Stimulated activated CD4-positive, alpha-beta T cell treated with anti-CD3 and anti-CD28 coated beads, Interleukin-2, amount 100 ng/mL, for 24 hours (primary cell): ENCODE measurements around the gene TPST2.

ENCODE experiments used
- DNase-seq, 2 donors: peaks; one replicate each; pipeline ENCODE4 v3.0.0-alpha.2; 2020

The TPST2 gene

GRCh38 chr22:26579331-26579886 lies 10.5 kb downstream of the TPST2 start:
- DNase-seq: peak; percentile 46 to 59

GRCh38 chr22:26577081-26577480 lies 12.9 kb downstream of the TPST2 start:
- DNase-seq: no peak

GRCh38 chr22:26576026-26576680 lies 13.8 kb downstream of the TPST2 start:
- DNase-seq: no peak

- DNase-seq: no peak
These were observed 15.8 kb downstream of the TPST2 start for GRCh38 chr22:26574001-26574723.

GRCh38 chr22:26573026-26573662 lies 16.8 kb downstream of the TPST2 start:
- DNase-seq: no peak

- DNase-seq: no peak
These were observed 18.9 kb downstream of the TPST2 start for GRCh38 chr22:26570864-26571525.

- no peak for DNase-seq
These were observed 19.8 kb downstream of the TPST2 start for GRCh38 chr22:26570115-26570514.

GRCh38 chr22:26568207-26568706 lies 21.7 kb downstream of the TPST2 start:
- no peak for DNase-seq

GRCh38 chr22:26567610-26568009 lies 22.3 kb downstream of the TPST2 start:
- DNase-seq: no peak

- DNase-seq: no peak
These were observed 22.9 kb downstream of the TPST2 start for GRCh38 chr22:26566994-26567393.

GRCh38 chr22:26565889-26566288 lies 24.0 kb downstream of the TPST2 start:
- no peak for DNase-seq

GRCh38 chr22:26565181-26565580 lies 24.8 kb downstream of the TPST2 start:
- no peak for DNase-seq

- DNase-seq: no peak
These were observed 25.3 kb downstream of the TPST2 start for GRCh38 chr22:26564672-26565071.

GRCh38 chr22:26564181-26564580 lies 25.8 kb downstream of the TPST2 start:
- no peak for DNase-seq

- DNase-seq: no peak
These were observed 26.9 kb downstream of the TPST2 start for GRCh38 chr22:26563022-26563421.

GRCh38 chr22:26561756-26562417 lies 28.0 kb downstream of the TPST2 start:
- DNase-seq: no peak

GRCh38 chr22:26559961-26560575 lies 29.9 kb downstream of the TPST2 start:
- no peak for DNase-seq

GRCh38 chr22:26558248-26558895 lies 31.6 kb downstream of the TPST2 start:
- no peak for DNase-seq

GRCh38 chr22:26556904-26557303 lies 33.0 kb downstream of the TPST2 start:
- no peak for DNase-seq

- DNase-seq: no peak
These were observed 34.5 kb downstream of the TPST2 start for GRCh38 chr22:26555478-26555877.

- DNase-seq: no peak
These were observed 35.0 kb downstream of the TPST2 start for GRCh38 chr22:26554956-26555355.
